GM18526 (cell line): ENCODE results near the gene GAB3.

Experiments
- POLR2A ChIP-seq: IDR thresholded peaks from 3 replicates; pipeline ENCODE4 v1.6.1; 2011; ENCODE audit not compliant: insufficient read length; ENCODE audit errors: extremely low read depth

The GAB3 gene

GRCh38 chrX:154732421-154733065 is 18.3 kb downstream of the GAB3 start:
- no peak for TF ChIP-seq POLR2A

GRCh38 chrX:154731881-154732280 is 19.0 kb downstream of the GAB3 start:
- TF ChIP-seq POLR2A, result no peak

DNA sequence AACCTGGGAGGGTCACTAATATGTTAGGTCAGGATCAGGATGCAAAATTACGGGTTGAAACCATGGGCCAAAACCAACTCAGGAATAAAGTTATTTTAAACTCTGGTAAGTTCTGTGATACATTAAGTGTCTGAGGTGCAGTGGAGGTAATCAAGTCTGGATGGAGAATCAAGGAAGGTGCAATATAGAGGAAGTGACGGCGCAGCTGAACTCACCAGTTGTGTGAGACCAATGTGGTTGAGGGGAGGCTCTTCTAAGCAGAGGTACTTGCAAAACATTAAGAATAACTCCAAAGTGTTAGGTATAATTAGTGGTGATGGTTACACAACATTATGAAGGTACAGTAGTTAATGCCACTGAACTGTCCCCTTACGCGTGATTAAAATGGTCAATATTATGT is 19.7 kb downstream of the GAB3 start:
- no peak for TF ChIP-seq POLR2A

- TF ChIP-seq POLR2A, result no peak
These were observed 20.5 kb downstream of the GAB3 start for GRCh38 chrX:154730253-154730891.

GRCh38 chrX:154729439-154729838 is 21.4 kb downstream of the GAB3 start:
- TF ChIP-seq POLR2A, result no peak

DNA sequence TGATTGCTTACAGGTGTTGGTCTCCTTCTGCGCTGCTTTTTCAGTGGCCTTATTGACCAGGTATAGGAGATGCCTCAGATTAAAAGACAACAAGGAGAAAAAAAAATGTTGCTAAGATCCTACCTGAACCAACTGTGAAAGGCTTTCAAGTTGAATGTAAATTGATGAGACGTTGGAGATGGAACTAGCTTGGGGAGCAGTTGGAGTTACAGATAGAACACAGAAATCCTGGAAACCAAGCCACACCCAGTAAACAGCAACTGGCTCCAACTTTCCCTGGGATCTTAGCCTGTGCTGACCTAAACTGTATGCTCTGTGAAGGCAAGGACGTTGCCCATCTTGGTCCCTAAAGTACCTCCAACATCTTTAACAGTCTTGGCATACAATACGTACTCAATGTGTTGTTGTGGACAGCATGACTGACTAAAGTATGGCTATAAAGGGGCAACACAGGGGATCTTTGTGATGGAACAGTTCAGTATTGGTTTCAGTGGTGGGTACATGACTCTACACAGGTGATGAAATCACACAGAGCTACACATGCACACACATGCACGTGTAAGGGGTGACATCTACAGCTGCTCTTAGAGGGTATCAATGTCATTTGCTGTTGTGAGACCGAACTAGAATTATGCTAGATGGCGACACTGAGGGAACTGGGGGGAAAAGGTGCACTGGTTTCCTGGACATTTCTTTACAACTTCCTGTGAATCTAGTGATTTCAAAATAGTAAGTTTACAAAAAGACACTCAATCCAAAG is 22.3 kb downstream of the GAB3 start:
- TF ChIP-seq POLR2A, result no peak

- no peak for TF ChIP-seq POLR2A
These were observed 23.0 kb downstream of the GAB3 start for GRCh38 chrX:154727871-154728270.

- TF ChIP-seq POLR2A, result no peak
These were observed 23.5 kb downstream of the GAB3 start for GRCh38 chrX:154727418-154727817.

DNA sequence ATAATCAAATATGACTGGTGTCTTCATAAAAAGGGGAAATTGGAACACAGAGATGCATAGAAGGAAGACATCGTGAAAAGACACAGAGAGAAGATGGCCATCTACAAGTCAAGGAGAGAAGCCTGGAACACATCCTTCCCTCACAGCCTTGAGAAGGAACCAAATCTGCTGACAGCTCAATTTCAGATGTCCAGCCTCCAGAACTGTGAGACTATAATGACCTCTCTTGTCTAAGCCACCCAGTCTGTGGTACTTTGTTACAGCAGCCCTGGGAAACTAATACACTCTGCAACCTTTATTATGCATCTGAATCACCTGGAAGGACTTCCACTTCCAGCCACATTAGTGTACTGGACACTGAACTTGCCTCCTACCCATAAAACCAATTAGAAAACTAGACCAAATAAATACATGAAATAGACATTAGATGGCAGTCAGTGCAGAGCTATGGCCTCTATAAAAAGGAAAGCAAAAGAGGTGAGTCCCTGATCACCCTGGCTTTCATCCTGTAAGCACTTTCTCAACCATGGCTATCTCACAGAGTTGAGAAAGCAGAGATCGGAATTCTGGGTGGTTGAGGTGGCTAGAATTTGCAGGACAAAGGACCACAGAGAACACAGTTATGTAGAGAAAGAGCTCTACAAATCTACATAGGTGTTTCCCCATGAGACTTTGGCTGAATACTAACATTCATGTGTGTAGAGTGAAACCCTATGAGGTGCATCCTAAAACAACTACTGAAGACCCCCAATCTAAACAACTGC is 25.7 kb downstream of the GAB3 start:
- TF ChIP-seq POLR2A, result no peak

- TF ChIP-seq POLR2A, result no peak
These were observed 29.7 kb downstream of the GAB3 start for GRCh38 chrX:154721155-154721554.

DNA sequence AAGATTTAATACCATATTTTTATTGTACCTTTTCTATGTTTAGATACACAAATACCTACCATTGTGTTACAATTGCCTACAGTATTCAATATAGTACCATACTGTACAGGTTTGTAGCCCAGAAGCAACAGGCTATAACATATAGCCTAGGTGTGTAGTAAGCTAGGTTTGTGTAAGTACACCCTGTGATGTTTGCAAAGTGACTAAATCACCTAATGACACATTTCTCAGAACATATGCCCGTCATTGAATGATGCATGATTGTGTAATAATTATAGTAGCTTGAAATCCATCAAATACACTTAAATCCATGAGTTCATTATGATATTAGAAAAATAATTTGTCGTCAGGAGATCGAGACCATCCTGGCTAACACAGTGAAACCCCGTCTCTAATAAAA is 30.8 kb downstream of the GAB3 start:
- no peak for TF ChIP-seq POLR2A

DNA sequence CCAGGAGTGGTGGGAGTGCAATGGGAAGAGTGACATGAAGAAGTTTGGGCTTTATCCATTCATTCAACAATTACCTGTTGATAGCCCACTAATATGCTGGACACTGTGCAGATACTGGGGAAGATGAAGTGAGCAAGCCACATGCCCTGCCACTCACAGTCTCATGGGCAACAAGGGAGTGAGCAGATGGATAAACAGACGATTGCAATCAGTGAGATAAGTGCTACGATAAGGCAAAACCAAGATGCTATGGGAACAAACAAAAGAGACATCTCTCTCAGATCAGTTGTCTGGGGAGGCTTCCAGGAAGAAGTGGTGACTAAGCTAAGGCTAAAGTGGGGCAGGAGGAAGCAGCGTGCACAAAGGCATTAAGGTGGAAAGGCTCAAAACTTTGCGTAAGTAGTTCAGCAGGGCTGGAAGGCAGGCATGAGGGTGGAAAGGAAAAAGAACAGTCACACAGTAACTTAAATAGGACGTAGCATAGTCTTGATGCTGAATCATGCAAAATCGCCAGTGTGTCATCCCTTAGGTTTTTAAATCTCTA is 31.7 kb downstream of the GAB3 start:
- TF ChIP-seq POLR2A, result no peak

DNA sequence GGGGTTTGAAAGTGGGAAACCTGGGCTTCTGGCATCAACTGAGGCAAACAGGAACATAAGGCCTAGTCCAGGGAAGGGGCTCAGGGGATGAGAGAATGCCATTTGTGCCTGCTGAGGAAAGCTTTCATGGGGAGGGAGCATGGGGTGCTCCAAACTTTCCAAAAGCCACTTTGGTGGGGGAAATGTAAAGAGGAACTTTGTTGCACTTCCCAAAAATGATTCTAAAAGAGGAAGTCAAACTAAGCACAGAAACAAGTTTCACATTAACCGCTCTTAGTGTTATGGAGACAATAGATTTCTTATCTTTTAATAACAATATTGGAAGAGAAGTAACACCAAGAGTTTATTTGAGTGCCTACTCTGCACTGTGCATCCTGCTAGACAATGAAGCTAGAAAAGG is 32.3 kb downstream of the GAB3 start:
- TF ChIP-seq POLR2A, result no peak

GRCh38 chrX:154717824-154718223 is 33.1 kb downstream of the GAB3 start:
- no peak for TF ChIP-seq POLR2A

GRCh38 chrX:154715825-154716224 is 35.1 kb downstream of the GAB3 start:
- TF ChIP-seq POLR2A, result no peak
